Naive B cell (primary cell): ENCODE results near the gene RPL28. TPM values are rescaled to one million over a fixed set of nuclear protein-coding genes. Genes with fewer than 3 reads are reported as not detected.

Source experiments
- ATAC-seq, 2 donors: fragments of 150-1000 bp; cut with Tn5 transposase; 2 replicates each; pipeline ENCODE4 v1.10.0; 2021; ENCODE audit warnings: low read depth in 2 of 2, mild to moderate bottlenecking in 2 of 2, moderate library complexity in 2 of 2
- DNase-seq: peaks from one replicate; pipeline ENCODE4 v3.0.0; 2022
- H3K27ac Mint-ChIP-seq, 6 donors: one replicate each; pipeline ENCODE4 v1.8.0; 2020 to 2022; ENCODE audit warnings: mild to moderate bottlenecking in 6 of 6, mixed read lengths in 6 of 6, moderate library complexity in 5 of 6, inconsistent platforms in 2 of 6
- H3K27me3 Mint-ChIP-seq, 3 donors: one replicate each; pipeline ENCODE4 v1.8.0; 2021 to 2022; ENCODE audit warnings: mixed read lengths in 3 of 3, mild to moderate bottlenecking in 1 of 3
- H3K36me3 Mint-ChIP-seq, 2 donors: one replicate each; pipeline ENCODE4 v1.8.0; 2020 to 2022; ENCODE audit warnings: mixed read lengths in 2 of 2, inconsistent platforms in 1 of 2, mild to moderate bottlenecking in 1 of 2
- H3K4me1 Mint-ChIP-seq, 3 donors: one replicate each; pipeline ENCODE4 v1.8.0; 2020 to 2022; ENCODE audit warnings: mixed read lengths in 3 of 3, inconsistent platforms in 1 of 3, mild to moderate bottlenecking in 1 of 3, moderate library complexity in 1 of 3
- H3K4me3 Mint-ChIP-seq, 8 donors: one replicate each; pipeline ENCODE4 v1.8.0; 2020 to 2022; ENCODE audit warnings: mild to moderate bottlenecking in 8 of 8, mixed read lengths in 8 of 8, moderate library complexity in 8 of 8, inconsistent platforms in 2 of 8
- H3K9me3 Mint-ChIP-seq, 7 donors: one replicate each; pipeline ENCODE4 v1.8.0; 2020 to 2022; ENCODE audit warnings: mixed read lengths in 7 of 7, mild to moderate bottlenecking in 5 of 7, inconsistent platforms in 2 of 7, moderate library complexity in 1 of 7
- polyA plus RNA-seq, 6 donors: library from polyadenylated mRNA; unstranded; fragments of 300-500 nt; fragmentation: Illumina TruSeq; gene quantifications; one replicate each; pipeline ENCODE4 v1.2.3, GENCODE V29; 2021; ENCODE audit warnings: low read depth in 6 of 6

The RPL28 gene
- polyA plus RNA-seq, 6 donors from 2014 or later, result 229 to 734 (median 601) TPM

DNA sequence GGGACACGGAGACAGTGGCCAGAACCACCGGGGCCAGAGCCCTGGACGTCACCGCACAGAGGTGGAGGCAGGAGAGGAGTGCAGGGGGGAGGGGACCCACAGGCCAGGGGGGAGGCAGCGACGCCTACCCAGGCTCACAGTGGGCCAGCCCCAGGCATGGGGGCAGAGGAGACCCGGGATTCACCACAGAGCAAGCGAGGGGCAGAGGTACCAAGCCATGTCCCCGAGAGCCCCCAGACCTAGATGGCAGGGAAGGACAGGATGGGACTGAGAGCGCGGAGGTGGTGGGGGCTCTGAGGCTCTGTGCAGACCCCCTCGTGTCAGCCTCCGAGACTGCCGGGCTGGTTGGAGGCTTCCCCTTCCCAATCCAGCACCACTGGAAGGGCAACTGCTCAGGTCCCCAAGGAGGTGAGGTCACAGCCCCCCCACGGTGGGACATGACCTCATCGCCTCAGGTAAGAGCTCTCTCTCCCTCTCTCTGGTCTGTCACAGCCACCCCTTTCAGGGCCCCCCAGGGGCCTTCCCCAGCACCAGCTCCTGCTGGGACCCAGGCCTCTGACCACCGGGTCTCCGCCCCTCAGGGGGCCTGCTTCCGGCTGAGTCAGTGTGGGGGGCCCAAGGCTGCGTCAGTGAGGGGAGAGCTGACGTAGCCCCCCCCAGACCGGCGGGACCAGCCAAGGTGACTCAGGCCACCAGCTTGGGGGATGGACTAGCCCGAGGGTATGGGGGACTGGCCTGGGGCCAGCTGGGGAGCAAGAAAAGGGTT is 13.2 kb upstream of the RPL28 start:
- Mint-ChIP-seq H3K36me3 (peaks cover 0 to 25% of the 10 kb centered on the region in 2 donors), H3K4me3 (peak overlapping the region in 1 of 8 donors; percentile 44), H3K9me3 (peaks cover 0 to 6% (median 0%) of the 10 kb centered on the region in 7 donors), H3K27ac (no peak overlapping the region), H3K4me1 (peaks cover 9 to 24% (median 23%) of the 10 kb centered on the region in 3 donors), H3K27me3 (peaks cover 19 to 77% (median 51%) of the 10 kb centered on the region in 3 donors)
- DNase-seq (no peak), ATAC-seq (no peak)

DNA sequence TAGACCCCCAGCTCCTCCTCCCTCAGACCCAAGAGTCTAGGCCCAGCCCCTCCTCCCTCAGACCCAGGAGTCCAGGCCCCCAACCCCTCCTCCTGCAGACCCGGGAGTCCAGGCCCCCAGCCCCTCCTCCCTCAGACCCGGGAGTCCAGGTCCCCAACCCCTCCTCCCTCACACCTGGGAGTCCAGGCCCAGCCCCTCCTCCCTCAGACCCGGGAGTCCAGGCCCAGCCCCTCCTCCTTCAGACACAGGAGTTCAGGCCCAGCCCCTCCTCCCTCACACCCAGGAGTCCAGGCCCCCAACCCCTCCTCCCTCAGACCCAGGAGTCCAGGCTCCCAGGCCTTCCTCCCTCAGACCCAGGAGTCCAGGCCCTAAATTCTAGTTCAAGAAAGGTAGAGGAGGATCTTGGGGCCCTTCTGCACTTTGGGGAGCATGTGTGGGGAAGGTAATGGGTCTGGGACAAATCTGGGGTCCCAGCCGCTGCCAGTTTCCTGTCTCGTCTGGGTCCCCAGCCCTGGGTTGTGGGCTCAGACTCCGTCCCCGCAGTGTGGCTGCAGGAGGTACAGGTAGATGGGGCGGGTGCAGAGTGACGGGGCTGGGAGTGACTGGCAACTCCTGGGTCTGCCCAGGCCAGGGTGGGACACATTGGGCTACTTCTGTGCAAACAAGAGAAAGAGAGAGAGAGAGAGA is 12.3 kb upstream of the RPL28 start:
- H3K4me3 Mint-ChIP-seq, result peak overlapping the region in 2 of 8 donors; percentile 22 to 42
- peaks cover 0 to 6% (median 0%) of the 10 kb centered on the region in 7 donors for H3K9me3 Mint-ChIP-seq
- H3K36me3 Mint-ChIP-seq, result peaks cover 0 to 25% of the 10 kb centered on the region in 2 donors
- no peak overlapping the region for H3K27ac Mint-ChIP-seq
- ATAC-seq (no peak), DNase-seq (no peak)
- peaks cover 9 to 24% (median 23%) of the 10 kb centered on the region in 3 donors for H3K4me1 Mint-ChIP-seq
- peaks cover 19 to 67% (median 51%) of the 10 kb centered on the region in 3 donors for H3K27me3 Mint-ChIP-seq

DNA sequence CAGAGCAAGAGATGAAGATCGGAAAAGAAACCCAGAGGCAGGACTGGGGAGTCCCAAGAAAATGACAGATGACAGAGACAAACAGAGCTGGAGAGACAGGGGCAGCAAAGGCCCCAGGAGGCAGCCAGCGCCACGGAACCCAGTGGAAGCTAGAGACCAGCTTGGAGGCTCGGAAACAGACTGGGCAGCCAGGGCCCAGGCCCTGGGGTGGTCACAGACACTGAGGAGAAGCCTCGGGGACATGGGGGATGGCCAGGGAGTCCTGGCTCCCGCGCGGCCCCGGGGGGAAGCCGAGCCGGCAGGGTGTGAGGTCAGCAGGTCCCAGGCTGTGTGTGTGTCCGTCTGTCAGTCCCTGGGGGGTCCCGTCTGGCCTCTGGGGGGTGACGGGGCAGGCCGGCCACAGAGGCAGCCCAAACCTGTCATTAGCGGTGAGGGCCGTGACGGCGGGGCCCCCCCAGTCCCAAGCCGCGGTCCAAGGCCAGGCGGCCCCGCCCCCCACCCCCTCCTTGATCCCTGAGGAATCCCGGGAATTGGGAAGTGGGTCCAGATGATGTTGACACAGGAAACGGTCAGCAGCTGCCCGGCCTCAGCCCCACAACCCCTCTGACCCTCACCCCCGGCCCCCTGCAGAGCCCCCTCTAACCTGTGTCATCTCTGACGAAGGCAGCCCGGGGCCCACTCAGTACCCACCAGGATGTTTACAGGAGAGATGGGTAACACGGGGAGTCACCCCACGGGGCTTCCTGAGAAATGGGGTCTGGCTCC is 11.6 kb upstream of the RPL28 start:
- Mint-ChIP-seq H3K36me3 (peaks cover 0 to 25% of the 10 kb centered on the region in 2 donors), H3K4me1 (peaks cover 9 to 24% (median 23%) of the 10 kb centered on the region in 3 donors), H3K9me3 (peaks cover 0 to 6% (median 0%) of the 10 kb centered on the region in 7 donors), H3K27me3 (peaks cover 19 to 62% (median 51%) of the 10 kb centered on the region in 3 donors), H3K27ac (no peak overlapping the region), H3K4me3 (peak overlapping the region in 1 of 8 donors; percentile 42)
- DNase-seq, result no peak
- ATAC-seq, result no peak

- Mint-ChIP-seq H3K27ac (no peak within 1 kb of the TSS), H3K36me3 (peaks cover 0 to 7% of the 10 kb centered on the region in 2 donors), H3K4me3 (no peak within 1 kb of the TSS), H3K27me3 (peaks cover 11 to 44% (median 32%) of the 10 kb centered on the region in 3 donors), H3K9me3 (no peaks in the 10 kb centered on the region), H3K4me1 (peaks cover 3 to 18% (median 13%) of the 10 kb centered on the region in 3 donors)
- no peak for DNase-seq
- no peak for ATAC-seq
Measured at GRCh38 chr19:55376241-55376933, 9.3 kb upstream of the RPL28 start, which contains the start of gene TMEM190. Gene TMEM190, plus strand, starts transcription at chr19:55376826. Its CDS starts 28 bp downstream, at chr19:55376854.

- Mint-ChIP-seq H3K27ac (no peak overlapping the region), H3K4me3 (no peak overlapping the region), H3K27me3 (peaks cover 6 to 33% (median 21%) of the 10 kb centered on the region in 3 donors), H3K4me1 (peaks cover 10 to 24% (median 17%) of the 10 kb centered on the region in 3 donors), H3K36me3 (peaks cover 0 to 7% of the 10 kb centered on the region in 2 donors), H3K9me3 (peaks cover 0 to 4% (median 0%) of the 10 kb centered on the region in 7 donors)
- DNase-seq (no peak), ATAC-seq (no peak)
Measured at GRCh38 chr19:55377356-55378131, 8.2 kb upstream of the RPL28 start.

DNA sequence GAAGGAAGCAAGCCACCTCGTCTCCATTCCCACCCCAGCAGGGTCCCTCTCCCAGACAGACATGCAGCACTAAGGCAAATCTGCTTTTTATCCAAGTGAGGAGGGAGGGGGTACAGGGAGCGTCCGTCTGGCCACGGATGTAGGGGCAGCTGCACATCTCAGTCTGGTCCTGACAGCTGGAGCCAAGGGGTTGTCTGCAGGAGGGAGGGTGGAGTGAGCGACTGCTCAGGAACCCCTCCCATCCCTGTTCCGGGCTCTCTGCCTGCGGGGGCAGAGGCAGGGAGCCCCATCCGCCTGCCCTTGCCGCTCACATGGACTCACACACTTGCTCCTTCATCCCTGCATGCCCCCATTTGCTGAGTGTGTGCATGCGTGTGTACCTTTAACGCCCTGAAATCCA is 6.6 kb upstream of the RPL28 start:
- DNase-seq (no peak), ATAC-seq (no peak)
- H3K27ac Mint-ChIP-seq, result no peak overlapping the region
- H3K36me3 Mint-ChIP-seq, result no peaks in the 10 kb centered on the region
- H3K4me1 Mint-ChIP-seq, result peaks cover 12 to 20% (median 19%) of the 10 kb centered on the region in 3 donors
- no peak overlapping the region for H3K4me3 Mint-ChIP-seq
- peaks cover 0 to 19% (median 10%) of the 10 kb centered on the region in 3 donors for H3K27me3 Mint-ChIP-seq
- peaks cover 0 to 4% (median 0%) of the 10 kb centered on the region in 7 donors for H3K9me3 Mint-ChIP-seq

GRCh38 chr19:55382013-55382412 is 3.7 kb upstream of the RPL28 start:
- DNase-seq (no peak), ATAC-seq (no peak)
- Mint-ChIP-seq H3K27ac (no peak overlapping the region), H3K9me3 (peaks cover 0 to 5% (median 0%) of the 10 kb centered on the region in 7 donors), H3K4me1 (peaks cover 28 to 43% (median 42%) of the 10 kb centered on the region in 3 donors), H3K4me3 (peak overlapping the region in 6 of 8 donors; percentile 48 to 100 (median 76)), H3K36me3 (peaks cover 0 to 4% of the 10 kb centered on the region in 2 donors), H3K27me3 (no peaks in the 10 kb centered on the region)

DNA sequence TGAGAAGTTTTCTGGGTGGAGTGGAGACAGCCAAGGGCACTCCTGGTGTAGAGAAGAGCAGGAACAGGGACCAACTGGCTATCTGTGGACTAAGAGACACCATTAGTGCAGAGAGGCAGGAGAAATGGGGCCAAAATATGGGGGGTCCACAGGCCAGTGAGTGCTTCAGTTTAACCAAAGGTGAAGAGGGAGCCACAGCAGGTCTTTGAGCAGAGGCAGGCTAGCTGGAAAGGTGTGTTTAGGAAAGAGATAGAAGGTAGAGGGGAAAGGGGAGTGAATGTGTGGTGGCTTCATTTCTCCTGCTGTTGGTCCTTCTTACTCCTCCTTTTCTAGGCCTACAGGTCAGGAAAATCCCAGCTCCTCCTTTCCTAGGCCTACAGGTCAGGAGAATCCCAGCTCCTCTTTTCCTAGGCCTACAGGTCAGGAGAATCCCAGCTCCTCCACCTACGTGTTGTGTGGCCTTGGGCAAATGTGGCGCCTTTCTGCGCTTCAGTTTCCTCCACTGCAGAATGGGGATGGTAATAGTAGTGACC is 3.1 kb upstream of the RPL28 start:
- Mint-ChIP-seq H3K36me3 (peaks cover 0 to 4% of the 10 kb centered on the region in 2 donors), H3K4me3 (peak overlapping the region; percentile 85 to 100 (median 88)), H3K9me3 (peaks cover 0 to 5% (median 0%) of the 10 kb centered on the region in 7 donors), H3K27me3 (no peaks in the 10 kb centered on the region), H3K27ac (peak overlapping the region in 1 of 6 donors; percentile 87), H3K4me1 (peaks cover 28 to 48% (median 46%) of the 10 kb centered on the region in 3 donors)
- no peak for DNase-seq
- ATAC-seq, result no peak

GRCh38 chr19:55383279-55384130 is 2.2 kb upstream of the RPL28 start:
- ATAC-seq, result peak; percentile 5 to 7
- H3K4me3 Mint-ChIP-seq, result peak overlapping the region; percentile 85 to 100 (median 88)
- peaks cover 0 to 4% of the 10 kb centered on the region in 2 donors for H3K36me3 Mint-ChIP-seq
- H3K9me3 Mint-ChIP-seq, result peaks cover 0 to 5% (median 0%) of the 10 kb centered on the region in 7 donors
- no peaks in the 10 kb centered on the region for H3K27me3 Mint-ChIP-seq
- H3K4me1 Mint-ChIP-seq, result peaks cover 32 to 58% (median 52%) of the 10 kb centered on the region in 3 donors
- peak overlapping the region in 4 of 6 donors; percentile 60 to 93 (median 74) for H3K27ac Mint-ChIP-seq
- DNase-seq, result peak; percentile 31

DNA sequence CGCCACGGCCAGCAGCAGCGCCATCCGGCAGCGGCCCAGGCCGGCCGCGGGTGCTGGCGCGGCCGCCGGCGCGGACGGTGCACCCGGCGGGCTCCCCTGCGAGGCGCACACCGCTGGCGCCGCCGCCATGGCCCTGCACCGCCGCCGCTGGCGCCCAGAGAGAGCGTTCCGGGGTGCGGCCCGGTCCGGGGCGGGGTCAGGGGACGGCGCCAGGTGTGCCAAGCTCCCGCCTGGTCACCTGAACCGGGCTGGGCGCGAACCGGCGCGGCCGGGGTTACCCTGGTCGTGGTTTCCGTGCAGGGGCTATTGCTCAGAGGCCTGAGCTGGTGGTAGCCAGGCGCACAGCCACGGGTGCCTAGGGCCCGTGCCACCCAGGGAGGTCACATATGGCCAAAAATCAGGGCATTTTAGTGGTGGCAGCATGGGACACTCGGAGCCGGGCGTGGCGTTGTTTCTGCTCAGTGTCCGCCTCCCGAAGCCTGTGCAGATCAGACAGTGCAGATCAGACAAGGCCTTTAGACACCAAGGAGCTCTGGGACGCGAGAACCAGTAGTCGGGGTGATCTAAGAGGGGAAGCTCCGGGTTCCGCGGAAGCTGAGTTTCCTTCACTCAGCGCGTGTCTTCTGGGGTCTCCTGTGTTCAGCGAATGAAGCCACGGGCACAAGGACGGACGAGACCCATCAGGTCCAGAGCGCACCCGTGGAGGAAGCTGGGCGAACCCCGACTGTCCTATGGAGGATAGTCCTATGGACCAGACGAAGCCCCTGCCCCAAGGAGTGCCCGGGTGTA is 1.4 kb upstream of the RPL28 start, which contains the start of gene TMEM238:
Gene TMEM238 (minus strand): TSS at position 162 of the 789 bp plus-strand sequence. CDS start 33 bp downstream, at position 129.
- Mint-ChIP-seq H3K27ac (peak within 1 kb of the TSS; percentile 99 to 100 (median 100)), H3K36me3 (peaks cover 0 to 4% of the 10 kb centered on the region in 2 donors), H3K27me3 (no peaks in the 10 kb centered on the region), H3K4me1 (peaks cover 38 to 66% (median 60%) of the 10 kb centered on the region in 3 donors), H3K4me3 (peak within 1 kb of the TSS; percentile 91 to 100 (median 100)), H3K9me3 (peaks cover 0 to 5% (median 0%) of the 10 kb centered on the region in 7 donors)
- peak; percentile 45 for DNase-seq
- peak; percentile 9 to 12 for ATAC-seq
